GM18870 (cell line): ENCODE results near the gene SNAP29.
"Not testable (repeated sequence)": the region's sequence is repeated elsewhere in the genome, so short reads cannot be mapped to it uniquely, and the experiment has no call there.

ENCODE experiments used
- ATAC-seq: cut with Tn5 transposase; IDR thresholded peaks from one replicate; pipeline ENCODE4 v1.9.1; 2021; ENCODE audit warnings: moderate library complexity; ENCODE audit not compliant: unreplicated experiment

Gene SNAP29

GRCh38 chr22:20927940-20928572, 69.2 kb downstream of the SNAP29 start:
- no peak for ATAC-seq

GRCh38 chr22:20928573-20928967, 69.8 kb downstream of the SNAP29 start:
- ATAC-seq, result no peak

- no peak for ATAC-seq
Measured at GRCh38 chr22:20930004-20930403, 71.2 kb downstream of the SNAP29 start.

- ATAC-seq, result not testable (repeated sequence)
Measured at GRCh38 chr22:20930435-20930834, 71.6 kb downstream of the SNAP29 start.

GRCh38 chr22:20931126-20931654, 72.4 kb downstream of the SNAP29 start:
- ATAC-seq, result no peak

GRCh38 chr22:20933910-20934309, 75.1 kb downstream of the SNAP29 start:
- no peak for ATAC-seq

- not testable (repeated sequence) for ATAC-seq
Measured at GRCh38 chr22:20935049-20935448, 76.2 kb downstream of the SNAP29 start.

GRCh38 chr22:20935780-20936539, 77.2 kb downstream of the SNAP29 start:
- ATAC-seq, result not testable (repeated sequence)

GRCh38 chr22:20937031-20937793, 78.4 kb downstream of the SNAP29 start:
- no peak for ATAC-seq

GRCh38 chr22:20937794-20938671, 79.2 kb downstream of the SNAP29 start:
- ATAC-seq, result no peak

GRCh38 chr22:20939457-20940185, 80.8 kb downstream of the SNAP29 start:
- ATAC-seq, result not testable (repeated sequence)

GRCh38 chr22:20940186-20940651, 81.4 kb downstream of the SNAP29 start:
- no peak for ATAC-seq
